AG09319 (cell line): ENCODE measurements around the gene ALOXE3.

Experiments
- DNase-seq: peaks from one replicate; pipeline ENCODE4 v3.0.0-alpha.2; 2010; ENCODE audit warnings: low read depth; ENCODE audit errors: extremely low read depth
- CTCF ChIP-seq: IDR thresholded peaks from 2 replicates; pipeline ENCODE4 v1.5.1; 2011; ENCODE audit warnings: low read depth, mild to moderate bottlenecking, inconsistent platforms, low read length, moderate library complexity

ALOXE3 gene

GRCh38 chr17:8072729-8073461 lies 45.4 kb downstream of the ALOXE3 start:
- no peak for TF ChIP-seq CTCF
- DNase-seq: no peak

GRCh38 chr17:8072341-8072728 lies 46.0 kb downstream of the ALOXE3 start:
- no peak for TF ChIP-seq CTCF
- DNase-seq: no peak

- no peak for DNase-seq
- TF ChIP-seq CTCF: no peak
Measured at GRCh38 chr17:8071496-8071895, 46.8 kb downstream of the ALOXE3 start.

GRCh38 chr17:8069587-8069860 lies 48.8 kb downstream of the ALOXE3 start:
- no peak for TF ChIP-seq CTCF

GRCh38 chr17:8068736-8069586 lies 49.4 kb downstream of the ALOXE3 start:
- no peak for TF ChIP-seq CTCF
- no peak for DNase-seq

More at GRCh38 chr17:8069587-8069860, 48.8 kb downstream of the ALOXE3 start:
- no peak for DNase-seq

GRCh38 chr17:8067806-8068205 lies 50.5 kb downstream of the ALOXE3 start:
- DNase-seq: no peak
- TF ChIP-seq CTCF: no peak

- TF ChIP-seq CTCF: no peak
- DNase-seq: no peak
Measured at GRCh38 chr17:8066841-8067775, 51.2 kb downstream of the ALOXE3 start.
